Loucy (cell line): Measurements from ENCODE around the gene SDK1.

ENCODE experiments used
- EZH2phosphoT487 ChIP-seq: fragments of 200-600 bp; IDR thresholded peaks from 2 replicates; pipeline ENCODE4 v1.6.1; 2018; ENCODE audit warnings: antibody characterized with exemption, mild to moderate bottlenecking, moderate library complexity, borderline replicate concordance
- TF ChIP-seq, protein P1 (sequence below): fragments of 200-600 bp; sonication (generic); conservative IDR thresholded peaks from 2 replicates; pipeline ENCODE4 v1.5.1; 2014; ENCODE audit warnings: mild to moderate bottlenecking, antibody characterized with exemption, low read length

DNA sequence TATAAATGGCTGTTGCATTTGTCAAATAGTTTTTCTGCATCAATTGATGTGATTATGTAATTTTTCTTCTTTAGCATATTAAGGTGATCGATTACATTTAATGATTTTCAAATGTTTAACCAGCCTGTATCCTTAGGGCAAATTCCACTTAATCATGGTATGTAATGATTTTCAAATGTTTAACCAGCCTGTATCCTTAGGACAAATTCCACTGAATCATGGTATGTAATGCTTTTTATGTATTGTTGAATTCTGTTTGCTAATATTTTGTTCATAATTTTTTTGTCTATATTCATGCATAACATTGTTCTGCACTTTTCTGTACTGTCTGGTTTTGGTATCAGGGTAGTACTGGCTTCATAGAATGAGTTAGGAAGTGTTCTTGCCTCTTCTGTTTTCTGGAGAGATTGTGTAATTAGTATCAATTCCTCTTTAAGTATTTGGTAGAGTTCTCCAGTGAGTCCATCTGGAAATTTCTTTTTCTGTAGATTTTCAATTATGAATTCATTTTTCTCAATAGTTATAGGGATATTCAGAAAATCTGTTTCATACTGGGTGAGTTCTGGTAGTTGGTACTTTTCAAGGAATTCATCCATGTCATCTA is 987.8 kb downstream of the SDK1 start:
- TF ChIP-seq, protein P1, sequence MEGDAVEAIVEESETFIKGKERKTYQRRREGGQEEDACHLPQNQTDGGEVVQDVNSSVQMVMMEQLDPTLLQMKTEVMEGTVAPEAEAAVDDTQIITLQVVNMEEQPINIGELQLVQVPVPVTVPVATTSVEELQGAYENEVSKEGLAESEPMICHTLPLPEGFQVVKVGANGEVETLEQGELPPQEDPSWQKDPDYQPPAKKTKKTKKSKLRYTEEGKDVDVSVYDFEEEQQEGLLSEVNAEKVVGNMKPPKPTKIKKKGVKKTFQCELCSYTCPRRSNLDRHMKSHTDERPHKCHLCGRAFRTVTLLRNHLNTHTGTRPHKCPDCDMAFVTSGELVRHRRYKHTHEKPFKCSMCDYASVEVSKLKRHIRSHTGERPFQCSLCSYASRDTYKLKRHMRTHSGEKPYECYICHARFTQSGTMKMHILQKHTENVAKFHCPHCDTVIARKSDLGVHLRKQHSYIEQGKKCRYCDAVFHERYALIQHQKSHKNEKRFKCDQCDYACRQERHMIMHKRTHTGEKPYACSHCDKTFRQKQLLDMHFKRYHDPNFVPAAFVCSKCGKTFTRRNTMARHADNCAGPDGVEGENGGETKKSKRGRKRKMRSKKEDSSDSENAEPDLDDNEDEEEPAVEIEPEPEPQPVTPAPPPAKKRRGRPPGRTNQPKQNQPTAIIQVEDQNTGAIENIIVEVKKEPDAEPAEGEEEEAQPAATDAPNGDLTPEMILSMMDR = no peak
- TF ChIP-seq EZH2phosphoT487 = no peak
